Sciatic nerve (tissue), 2 donors: ENCODE results near the gene VPS13D. TPM values are rescaled to one million over a fixed set of nuclear protein-coding genes. Genes with fewer than 3 reads are reported as not detected.
"Not testable (repeated sequence)": the region's sequence is repeated elsewhere in the genome, so short reads cannot be mapped to it uniquely, and the experiment has no call there.

ENCODE experiments used
- ATAC-seq: fragments of 200-7000 bp; cut with Tn5 transposase; one replicate; pipeline ENCODE4 v1.9.1; 2020; ENCODE audit warnings: mild to moderate bottlenecking, moderate library complexity
- DNase-seq: peaks from one replicate; pipeline ENCODE4 v3.0.0-alpha.2; 2020; ENCODE audit warnings: low spot score
- intact Hi-C: fragments of 100-400 bp; cut with DNase I; formaldehyde crosslinking; loops from one replicate; pipeline ENCODE4 v1.14.2; 2022
- total RNA-seq: library from RNA; stranded (reverse); fragmentation: NEBNext Ultra II Directional; extraction: Animal tissue kit (Norgen Biotek cat#: 25700); gene quantifications from one replicate; pipeline ENCODE4 v1.2.1, GENCODE V29; 2021
- donor health status: DM: no; HTN: no; CAD: no.
- donor health status: DM: no; HTN: no; CAD: no.

The VPS13D gene
- total RNA-seq, 1 donor from 2014 or later: 123 TPM

DNA sequence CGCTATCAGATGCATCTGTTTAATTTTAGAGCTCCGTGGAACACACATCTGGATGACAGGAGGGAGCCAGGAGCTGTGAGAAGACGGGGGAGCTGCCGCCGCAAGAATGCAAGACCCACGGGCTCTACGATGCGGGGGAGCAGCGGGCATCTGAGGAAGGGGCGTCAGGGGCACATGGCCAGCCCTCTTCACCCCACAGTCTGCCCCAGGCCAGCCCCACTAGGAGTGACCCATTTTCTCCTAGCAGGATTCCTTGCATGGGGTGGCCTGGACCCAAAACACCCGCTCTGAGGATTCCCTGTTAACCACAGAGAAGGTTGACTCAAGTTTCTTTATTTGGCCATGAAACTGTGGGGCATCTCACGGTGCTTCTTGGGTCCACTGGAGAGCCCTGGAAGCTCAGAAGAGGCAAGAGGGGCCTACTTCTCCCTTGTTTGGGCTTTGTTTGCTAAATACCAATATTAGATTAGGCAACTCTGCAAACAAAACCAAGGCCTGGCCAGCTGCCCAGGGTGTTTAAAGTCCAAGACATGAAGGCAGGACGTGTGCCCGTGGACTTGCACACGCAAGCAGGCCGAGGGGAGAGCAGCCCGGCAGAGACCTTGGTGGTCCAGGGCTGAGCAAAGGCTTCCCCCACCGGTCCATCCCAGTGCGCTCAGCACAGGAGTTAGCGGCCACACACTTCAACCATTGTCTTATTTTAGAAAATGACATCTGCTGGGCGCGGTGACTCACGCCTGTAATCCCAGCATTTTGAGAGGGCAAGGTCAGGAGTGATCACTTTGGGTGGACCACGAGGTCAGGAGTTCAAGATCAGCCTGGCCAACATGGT is 298.4 kb downstream of the VPS13D start:
- peak; percentile 66 for ATAC-seq
- peak; percentile 88 for DNase-seq
- intact Hi-C loops: no loop called here

GRCh38 chr1:12529640-12530174 is 299.9 kb downstream of the VPS13D start:
- intact Hi-C loops: no loop called here
- DNase-seq (no peak), ATAC-seq (no peak)

DNA sequence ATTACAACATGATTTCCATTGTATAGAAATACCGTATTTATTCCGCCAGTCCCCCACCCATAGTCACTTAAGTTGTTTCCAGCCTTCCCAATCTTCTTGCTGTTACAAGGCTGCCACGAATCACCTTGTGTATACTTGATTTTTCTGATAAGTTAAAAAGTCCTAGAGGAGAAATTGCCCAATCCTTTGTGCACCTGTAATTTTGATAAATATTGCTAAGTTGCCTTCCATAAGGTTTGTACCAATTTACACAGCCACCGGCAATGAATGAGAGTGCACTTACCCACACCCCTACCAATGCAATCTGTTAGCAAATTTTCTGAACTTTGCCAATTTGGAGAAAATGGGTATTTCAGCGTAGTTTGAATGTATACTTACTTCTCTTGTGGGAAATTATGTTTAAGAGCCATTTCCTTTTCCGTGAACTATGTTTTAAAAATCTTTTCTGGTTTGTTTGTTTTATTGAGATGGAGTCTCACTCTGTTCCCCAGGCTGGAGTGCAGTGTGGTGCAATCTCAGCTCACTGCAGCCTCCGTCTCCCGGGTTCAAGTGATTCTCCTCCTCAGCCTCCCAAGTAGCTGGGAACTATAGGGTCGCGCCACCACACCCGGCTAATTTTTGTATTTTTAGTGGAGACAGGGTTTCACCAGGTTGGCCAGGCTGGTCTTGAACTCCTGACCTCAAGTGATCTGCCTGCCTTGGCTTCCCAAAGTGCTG is 300.8 kb downstream of the VPS13D start:
- intact Hi-C loops: no loop called here
- ATAC-seq (no peak), DNase-seq (no peak)

DNA sequence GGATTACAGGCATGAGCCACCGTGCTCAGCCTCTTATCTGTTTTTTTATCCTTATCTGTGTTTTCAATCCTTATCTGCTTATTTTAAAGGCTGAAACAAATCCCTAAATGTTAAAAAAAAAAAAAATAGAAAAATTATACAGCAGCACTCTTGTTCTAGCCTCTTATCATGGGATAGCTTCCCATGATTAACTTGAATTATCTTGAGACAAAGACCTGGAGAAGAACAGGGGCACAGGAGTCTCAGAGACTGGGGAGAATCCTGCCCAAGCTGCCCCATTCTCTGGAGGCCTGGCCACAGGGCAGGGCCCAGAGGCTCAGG is 301.3 kb downstream of the VPS13D start:
- intact Hi-C loops: no loop called here
- no peak for ATAC-seq
- DNase-seq: no peak

- ATAC-seq (no peak), DNase-seq (no peak)
- intact Hi-C loops: no loop called here
Measured at GRCh38 chr1:12532405-12533315, 302.8 kb downstream of the VPS13D start.

DNA sequence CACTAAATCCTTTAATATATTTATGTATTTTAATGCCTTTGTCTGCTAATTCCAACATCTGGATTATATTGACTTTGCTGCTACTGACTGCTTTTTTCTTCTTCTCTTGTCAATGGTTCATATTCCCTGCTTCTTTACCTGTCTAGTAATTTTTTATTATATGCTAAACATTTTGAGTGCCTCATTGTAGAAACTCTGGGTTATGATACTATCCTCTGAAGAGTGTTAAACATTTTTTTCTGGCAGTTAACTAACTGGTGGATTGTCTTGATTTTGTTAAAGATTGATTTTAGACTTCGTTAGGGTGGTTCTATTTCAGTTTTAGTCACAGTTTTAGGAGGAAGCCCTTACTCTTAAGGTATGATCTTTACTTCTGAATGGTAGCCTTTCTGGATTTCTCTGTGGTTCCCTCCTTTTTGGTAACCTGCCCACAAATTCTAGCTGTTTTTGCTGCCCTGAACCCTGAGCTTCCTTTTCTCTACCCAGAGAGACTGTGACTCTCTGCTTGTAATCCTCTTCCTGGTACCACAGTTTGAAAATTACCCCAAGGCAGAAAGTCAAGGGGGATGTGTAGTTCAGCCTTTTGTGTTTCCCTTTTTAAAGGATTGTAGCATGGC is 306.3 kb downstream of the VPS13D start:
- no peak for ATAC-seq
- DNase-seq: no peak
- intact Hi-C loops: no loop called here

DNA sequence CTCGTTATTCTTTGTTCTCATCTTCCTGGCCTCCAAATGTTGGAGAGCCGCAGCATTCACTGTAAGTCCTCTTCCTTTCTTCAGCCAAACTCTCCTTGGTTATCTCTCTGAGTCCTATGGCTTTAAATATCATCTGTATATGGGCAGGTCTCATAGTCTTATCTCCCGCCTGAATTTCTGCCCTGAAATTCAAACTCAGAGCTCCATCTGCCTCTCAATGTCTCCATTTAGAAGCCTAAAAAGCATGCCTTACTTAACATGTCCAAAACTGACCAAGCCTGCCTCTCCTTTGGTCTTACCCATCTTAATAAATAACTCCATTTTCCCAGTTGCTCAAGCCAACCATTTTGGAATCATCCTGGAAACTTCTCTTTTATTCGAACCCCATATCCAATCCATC is 307.5 kb downstream of the VPS13D start:
- intact Hi-C loops: no loop called here
- ATAC-seq: no peak
- no peak for DNase-seq

- intact Hi-C loops: no loop called here
Measured at GRCh38 chr1:12537906-12538461, 308.2 kb downstream of the VPS13D start.

GRCh38 chr1:12538536-12538935 is 308.7 kb downstream of the VPS13D start:
- ATAC-seq, intact Hi-C loops, DNase-seq: not testable (repeated sequence)

More at GRCh38 chr1:12537906-12538461, 308.2 kb downstream of the VPS13D start:
- ATAC-seq (no peak), DNase-seq (no peak)

DNA sequence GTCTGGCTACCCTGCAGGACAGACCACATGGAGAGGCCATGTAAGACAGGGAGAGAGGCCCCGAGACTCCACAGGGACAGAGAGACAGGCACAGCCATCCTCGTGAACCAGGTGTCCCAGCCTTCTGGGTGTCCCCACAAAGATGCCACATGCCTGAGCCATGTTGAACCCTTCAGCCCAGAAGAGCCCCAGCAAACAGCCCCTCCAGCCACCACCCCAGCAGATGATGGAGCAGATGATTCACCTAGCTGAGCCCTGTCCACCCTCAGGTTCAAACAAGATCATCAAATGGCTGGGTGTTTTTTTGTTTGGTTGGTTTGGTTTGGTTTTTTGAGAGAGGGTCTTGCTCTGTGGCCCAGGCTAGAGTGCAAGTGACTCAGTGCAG is 309.5 kb downstream of the VPS13D start:
- intact Hi-C loops: no loop called here
- DNase-seq: no peak
- no peak for ATAC-seq

DNA sequence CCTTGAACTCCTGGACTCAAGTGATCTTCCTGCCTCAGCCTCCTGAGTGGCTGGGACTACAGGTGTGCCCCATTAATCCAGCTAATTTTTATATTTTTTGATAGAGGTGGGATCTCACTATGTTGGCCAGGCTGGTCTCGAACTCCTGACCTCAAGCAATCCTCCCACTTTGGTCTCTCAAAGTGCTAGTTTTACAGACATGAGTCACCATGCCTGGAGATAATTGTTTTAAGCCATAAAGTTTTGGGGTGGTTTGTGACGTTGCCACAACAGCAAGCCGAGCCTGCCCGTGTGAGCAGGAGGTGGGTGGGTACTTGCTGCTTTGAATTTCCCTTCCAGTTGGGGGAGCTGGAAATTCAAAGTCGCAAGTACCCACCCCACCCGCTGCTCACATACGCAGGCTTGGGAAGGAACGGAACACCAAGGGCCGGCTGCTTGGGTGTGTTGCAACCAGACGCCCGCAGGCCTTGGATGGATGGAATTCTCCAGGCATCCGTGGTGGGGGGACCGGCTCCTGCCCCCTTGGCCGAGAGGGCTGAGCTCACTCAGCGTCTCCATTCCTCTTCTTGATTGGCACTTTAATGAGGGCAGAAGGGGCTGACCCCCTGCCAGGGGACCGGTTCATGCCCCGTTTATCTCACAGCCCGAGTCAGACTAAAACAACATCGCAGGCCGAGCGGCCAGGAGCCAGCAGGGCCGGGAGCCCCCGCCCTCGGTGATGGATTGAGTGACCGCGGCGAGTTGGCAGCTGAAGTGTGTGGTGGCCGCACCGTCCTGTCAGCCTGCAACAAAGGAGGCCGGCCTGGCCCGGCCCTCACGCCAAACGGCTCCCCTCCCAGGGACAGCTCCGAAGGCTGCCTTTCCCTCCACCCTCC is 310.1 kb downstream of the VPS13D start:
- DNase-seq (peak; percentile 88), ATAC-seq (peak; percentile 92)
- intact Hi-C loops: no loop called here

- intact Hi-C loops: no loop called here
- peak; percentile 85 for DNase-seq
- ATAC-seq: peak; percentile 1
Measured at GRCh38 chr1:12540580-12541273, 310.9 kb downstream of the VPS13D start.

DNA sequence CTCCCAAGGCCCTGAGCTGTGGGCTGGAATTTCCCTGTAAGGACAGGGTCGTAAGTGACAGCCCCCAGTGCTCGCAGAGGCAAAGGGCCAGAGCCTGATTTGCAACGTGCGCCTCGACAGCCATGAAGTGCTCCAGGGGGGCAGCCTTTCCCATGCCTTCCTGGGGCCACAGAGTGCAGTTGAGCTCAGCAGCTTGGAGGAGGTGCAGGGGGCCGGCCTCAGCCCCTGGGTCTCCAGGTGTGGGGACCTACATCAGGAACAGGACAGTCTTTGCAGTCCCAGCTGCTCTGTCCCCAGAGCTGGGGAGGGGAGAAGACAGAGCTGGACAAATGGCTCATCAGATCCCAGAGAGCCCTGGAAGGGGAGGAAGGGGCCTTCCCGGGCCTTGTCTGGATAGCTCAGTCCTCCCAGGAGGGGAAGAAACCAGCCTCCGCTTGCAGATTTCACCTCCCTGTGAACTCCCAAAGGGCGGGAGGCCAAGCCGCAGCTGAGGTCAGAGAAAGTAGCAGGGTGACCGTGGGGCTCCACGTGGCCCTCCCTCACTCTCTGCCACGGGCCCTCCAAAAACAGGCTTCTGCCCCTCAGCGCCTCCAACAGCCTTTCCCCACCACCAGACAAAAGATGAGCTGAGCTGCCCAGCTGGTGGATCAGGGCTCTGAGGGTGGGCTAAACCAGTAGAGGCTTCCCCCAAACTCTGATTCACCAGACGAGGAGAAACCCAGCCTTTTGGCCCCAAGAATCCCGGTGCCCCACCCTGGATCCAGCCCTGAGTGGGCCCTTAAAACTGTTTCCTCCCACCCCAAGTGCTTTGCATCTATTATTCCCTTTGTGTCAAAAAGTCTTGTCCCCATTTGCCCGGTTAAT is 311.7 kb downstream of the VPS13D start:
- intact Hi-C loops: no loop called here
- ATAC-seq (peak; percentile 66), DNase-seq (peak; percentile 84)

DNA sequence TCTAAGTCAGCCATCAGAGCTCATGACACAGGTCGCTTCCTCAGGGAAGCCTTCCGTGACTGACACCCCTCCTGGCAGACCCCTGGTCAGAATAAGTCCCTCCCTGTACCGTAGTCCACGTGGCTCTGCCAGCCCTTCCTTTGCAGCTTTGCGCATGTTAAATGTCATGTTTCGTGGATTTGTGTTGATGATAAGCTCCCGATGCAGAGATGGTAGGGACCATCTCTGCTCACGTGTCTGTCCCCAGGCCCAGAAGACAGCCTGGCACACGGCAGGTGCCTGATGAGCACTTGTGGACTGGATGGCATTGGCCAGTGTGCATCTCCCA is 312.3 kb downstream of the VPS13D start:
- intact Hi-C loops: no loop called here
- DNase-seq (no peak), ATAC-seq (no peak)

DNA sequence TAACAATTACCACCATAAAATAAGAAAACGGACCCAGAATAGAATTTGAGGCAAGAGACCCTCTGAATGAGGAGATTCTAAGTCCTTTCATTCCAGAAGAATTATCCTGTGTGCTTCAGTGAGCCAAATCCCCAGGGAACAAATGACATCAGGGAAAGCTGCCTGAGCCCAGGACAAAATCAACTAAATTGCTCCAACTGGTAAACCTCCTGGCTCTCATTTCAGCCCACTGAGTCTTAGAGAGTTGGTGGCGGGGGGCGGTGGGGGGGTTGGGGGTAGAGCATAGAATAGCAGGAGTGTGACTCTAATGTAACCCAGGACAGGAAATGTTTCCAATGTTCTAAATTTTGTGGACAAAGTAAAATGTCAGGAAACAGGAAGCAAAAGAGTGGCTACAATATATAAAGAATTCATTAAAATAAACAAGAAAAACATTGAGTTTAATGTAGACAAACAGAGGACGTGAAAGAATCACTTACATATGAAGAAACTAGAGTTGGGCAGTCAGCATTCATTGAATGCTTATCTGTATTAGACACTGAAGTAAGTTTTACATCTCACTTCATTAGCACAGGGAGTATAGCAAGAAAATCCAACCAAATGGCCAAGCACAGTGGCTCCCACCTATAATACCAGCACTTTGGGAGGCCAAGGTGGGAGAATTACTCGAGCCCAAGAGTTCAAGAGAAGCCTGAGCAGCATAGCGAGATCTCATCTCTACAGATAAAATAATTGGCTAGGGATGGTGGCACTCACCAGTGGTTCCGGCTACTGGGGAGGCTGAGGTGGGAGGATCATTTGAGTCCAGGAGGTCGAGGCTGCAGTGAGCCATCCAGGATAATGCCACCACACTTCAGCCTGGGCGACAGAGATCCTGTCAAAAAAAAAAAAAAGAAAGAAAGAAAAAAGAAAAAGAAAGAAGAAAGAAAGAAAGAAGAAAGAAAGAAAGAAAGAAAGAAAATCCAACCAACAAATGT is 313.1 kb downstream of the VPS13D start:
- intact Hi-C loops: no loop called here
- no peak for ATAC-seq
- no peak for DNase-seq
